PC-9 (cell line): ENCODE measurements around the gene TCP11. TPM values are rescaled to one million over a fixed set of nuclear protein-coding genes. Genes with fewer than 3 reads are reported as not detected.

Experiments used
- BruUV-seq: library from RNA; stranded (reverse); fragments of 400-500 nt; replicated peaks from 2 replicates; lab custom pipeline; 2021; lab: Mats Ljungman, UMichigan
- CTCF ChIA-PET: fragments of 300-600 bp; sonication (Branson Sonifier 250); formaldehyde crosslinking; loops from one replicate; lab custom pipeline; 2022; ENCODE audit warnings: antibody characterized with exemption; lab: Charles Lee
- POLR2A ChIA-PET: fragments of 300-600 bp; sonication (Branson Sonifier 250); formaldehyde crosslinking; loops from one replicate; lab custom pipeline; 2022; ENCODE audit warnings: antibody characterized with exemption; ENCODE audit not compliant: unreplicated experiment; lab: Charles Lee
- DNase-seq, 2 experiments: peaks; one replicate each; pipeline versions ENCODE4 v3.0.0 to v3.0.0-alpha.2; 2015 to 2022; ENCODE audit warnings: mixed read lengths in 1 of 2
- H2AFZ ChIP-seq: fragments of 200-600 bp; sonication (generic); 2 replicates; pipeline ENCODE4 v1.8.1; 2017; ENCODE audit warnings: antibody characterized with exemption
- H3F3A ChIP-seq: fragments of 200-600 bp; sonication (generic); 2 replicates; pipeline ENCODE4 v1.8.1; 2017; ENCODE audit warnings: antibody characterized with exemption, mild to moderate bottlenecking, low read depth; ENCODE audit not compliant: insufficient read depth
- H3K27ac ChIP-seq: fragments of 200-600 bp; sonication (generic); 2 replicates; pipeline ENCODE4 v1.6.1; 2016; ENCODE audit warnings: mixed run types
- H3K27me3 ChIP-seq: fragments of 200-600 bp; sonication (generic); 2 replicates; pipeline ENCODE4 v1.6.1; 2016; ENCODE audit warnings: low read depth, mixed run types; ENCODE audit not compliant: insufficient read depth
- H3K36me3 ChIP-seq: fragments of 200-600 bp; sonication (generic); 2 replicates; pipeline ENCODE4 v1.6.1; 2016; ENCODE audit warnings: low read depth, mixed run types
- H3K4me1 ChIP-seq: fragments of 200-600 bp; sonication (generic); replicated peaks from 2 replicates; pipeline ENCODE4 v1.6.1; 2016; ENCODE audit warnings: mixed run types; ENCODE audit not compliant: insufficient read depth
- H3K4me2 ChIP-seq: fragments of 200-600 bp; sonication (generic); 2 replicates; pipeline ENCODE4 v1.6.1; 2017; ENCODE audit warnings: mixed run types
- H3K4me3 ChIP-seq: fragments of 200-600 bp; sonication (generic); 2 replicates; pipeline ENCODE4 v1.6.1; 2016; ENCODE audit warnings: mixed run types
- H3K79me2 ChIP-seq: fragments of 200-600 bp; sonication (generic); 2 replicates; pipeline ENCODE4 v1.6.1; 2017; ENCODE audit warnings: low read depth, mixed run types
- H3K9me2 ChIP-seq: fragments of 200-600 bp; sonication (generic); 2 replicates; pipeline ENCODE4 v1.8.1; 2017; ENCODE audit warnings: mild to moderate bottlenecking; ENCODE audit not compliant: insufficient read depth
- H3K9me3 ChIP-seq: fragments of 200-600 bp; sonication (generic); 2 replicates; pipeline ENCODE4 v1.8.1; 2016; ENCODE audit warnings: low read depth; ENCODE audit not compliant: insufficient read depth
- H4K20me1 ChIP-seq: fragments of 200-600 bp; sonication (generic); 2 replicates; pipeline ENCODE4 v1.8.1; 2017; ENCODE audit not compliant: insufficient read depth
- EZH2 ChIP-seq: fragments of 200-600 bp; sonication (generic); IDR thresholded peaks from 2 replicates; pipeline ENCODE4 v1.8.0; 2017; ENCODE audit warnings: antibody characterized with exemption, low read depth
- intact Hi-C: fragments of 100-400 bp; cut with micrococcal nuclease; formaldehyde crosslinking; loops from one replicate; pipeline ENCODE4 v1.10.0; 2022; ENCODE audit not compliant: unreplicated experiment
- total RNA-seq: library from RNA; stranded (reverse); gene quantifications from 2 replicates; pipeline ENCODE4 v1.2.3, GENCODE V29; 2021
- TF ChIP-seq, protein P1 (sequence below): fragments of 200-600 bp; sonication (generic); conservative IDR thresholded peaks from 2 replicates; pipeline ENCODE4 v1.6.1; 2017; ENCODE audit warnings: mixed run types, antibody characterized with exemption, mild to moderate bottlenecking, moderate library complexity

The TCP11 gene
- total RNA-seq, 1 experiment from 2014 or later: not detected

- no peak for TF ChIP-seq EZH2
- TF ChIP-seq, protein P1, sequence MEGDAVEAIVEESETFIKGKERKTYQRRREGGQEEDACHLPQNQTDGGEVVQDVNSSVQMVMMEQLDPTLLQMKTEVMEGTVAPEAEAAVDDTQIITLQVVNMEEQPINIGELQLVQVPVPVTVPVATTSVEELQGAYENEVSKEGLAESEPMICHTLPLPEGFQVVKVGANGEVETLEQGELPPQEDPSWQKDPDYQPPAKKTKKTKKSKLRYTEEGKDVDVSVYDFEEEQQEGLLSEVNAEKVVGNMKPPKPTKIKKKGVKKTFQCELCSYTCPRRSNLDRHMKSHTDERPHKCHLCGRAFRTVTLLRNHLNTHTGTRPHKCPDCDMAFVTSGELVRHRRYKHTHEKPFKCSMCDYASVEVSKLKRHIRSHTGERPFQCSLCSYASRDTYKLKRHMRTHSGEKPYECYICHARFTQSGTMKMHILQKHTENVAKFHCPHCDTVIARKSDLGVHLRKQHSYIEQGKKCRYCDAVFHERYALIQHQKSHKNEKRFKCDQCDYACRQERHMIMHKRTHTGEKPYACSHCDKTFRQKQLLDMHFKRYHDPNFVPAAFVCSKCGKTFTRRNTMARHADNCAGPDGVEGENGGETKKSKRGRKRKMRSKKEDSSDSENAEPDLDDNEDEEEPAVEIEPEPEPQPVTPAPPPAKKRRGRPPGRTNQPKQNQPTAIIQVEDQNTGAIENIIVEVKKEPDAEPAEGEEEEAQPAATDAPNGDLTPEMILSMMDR: no peak
- H3K4me1 ChIP-seq: no peaks in the 10 kb centered on the region
- CTCF ChIA-PET: interaction anchor here (0.6 kb wide), 1 partner anchor 254 kb away, joined by 5 read pairs; no protein-coding TSS in a partner anchor
- no peak overlapping the region for H2AFZ ChIP-seq
- no peaks in the 10 kb centered on the region for H3K9me2 ChIP-seq
- DNase-seq: no peak
- H3K4me3 ChIP-seq: no peak overlapping the region
- POLR2A ChIA-PET: interaction anchor here (0.7 kb wide), 1 partner anchor 55 kb away, joined by 3 read pairs; no protein-coding TSS in a partner anchor
- H3K27ac ChIP-seq: no peak overlapping the region
- H3K4me2 ChIP-seq: no peak overlapping the region
- H3K27me3 ChIP-seq: no peaks in the 10 kb centered on the region
- H4K20me1 ChIP-seq: no peaks in the 10 kb centered on the region
- no peaks in the 10 kb centered on the region for H3K36me3 ChIP-seq
- intact Hi-C loops: loop anchor here (10.0 kb wide), 3 partner anchors 275 to 685 kb away; partner anchors contain the start of gene PACSIN1
- no TSS peak for BruUV-seq
- no peaks in the 10 kb centered on the region for H3K9me3 ChIP-seq
- peaks cover 7% of the 10 kb centered on the region; the same call in 1 of the 2 replicates for H3F3A ChIP-seq
- H3K79me2 ChIP-seq: no peaks in the 10 kb centered on the region
Observed at GRCh38 chr6:35149891-35150566, 8.9 kb upstream of the TCP11 start.

DNA sequence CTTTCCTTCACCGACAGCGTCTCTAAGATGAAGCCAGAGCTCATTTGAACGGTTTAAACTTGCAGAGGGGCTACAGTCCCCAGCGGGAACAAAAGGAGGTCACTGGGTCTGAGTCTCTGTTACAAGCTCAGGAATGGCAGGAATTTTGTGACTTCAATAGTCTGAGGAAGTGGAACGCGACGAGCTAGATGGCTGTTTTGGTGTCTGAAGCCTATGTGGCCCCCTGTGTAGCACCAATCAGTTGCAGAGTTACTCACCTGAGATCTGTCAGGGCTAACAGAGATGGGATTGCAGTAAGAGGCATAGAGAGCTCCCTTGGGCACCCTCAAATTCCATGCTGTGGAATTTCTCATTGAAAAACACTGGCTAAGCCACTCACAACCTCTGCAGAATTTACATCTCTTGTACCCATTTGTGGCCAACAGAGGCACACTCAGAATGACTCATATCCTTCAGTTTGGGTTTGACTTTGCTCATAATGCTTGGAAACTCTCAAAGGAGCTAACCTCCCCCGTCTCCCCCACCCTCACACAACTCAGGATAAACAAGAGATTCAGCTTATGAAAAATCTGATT, 7.1 kb upstream of the TCP11 start:
- H3K4me1 ChIP-seq: peaks cover 3% of the 10 kb centered on the region; the same call in 1 of the 2 replicates
- H4K20me1 ChIP-seq: no peaks in the 10 kb centered on the region
- H3K9me3 ChIP-seq: no peaks in the 10 kb centered on the region
- TF ChIP-seq EZH2: no peak
- TF ChIP-seq, protein P1: no peak
- no peak overlapping the region for H3K27ac ChIP-seq
- H3F3A ChIP-seq: peaks cover 10% of the 10 kb centered on the region; the same call in 1 of the 2 replicates
- H3K4me2 ChIP-seq: no peak overlapping the region
- no TSS peak for BruUV-seq
- H3K27me3 ChIP-seq: no peaks in the 10 kb centered on the region
- H3K4me3 ChIP-seq: no peak overlapping the region
- H3K9me2 ChIP-seq: no peaks in the 10 kb centered on the region
- no peaks in the 10 kb centered on the region for H3K79me2 ChIP-seq
- POLR2A ChIA-PET: interaction anchor here (0.5 kb wide), 1 partner anchor 141 kb away, joined by 5 read pairs; no protein-coding TSS in a partner anchor
- intact Hi-C loops: loop anchor here (10.0 kb wide), 3 partner anchors 273 to 683 kb away; partner anchors contain the start of gene PACSIN1
- H2AFZ ChIP-seq: no peak overlapping the region
- no peak for DNase-seq
- CTCF ChIA-PET: interaction anchor here (0.5 kb wide), 1 partner anchor 8 kb away, joined by 3 read pairs; no protein-coding TSS in a partner anchor
- H3K36me3 ChIP-seq: no peaks in the 10 kb centered on the region

- Histone ChIP-seq H3K4me3 (no peak overlapping the region), H3K9me2 (no peaks in the 10 kb centered on the region), H3K27ac (no peak overlapping the region), H3K4me1 (peaks cover 11% of the 10 kb centered on the region), H2AFZ (no peak overlapping the region), H4K20me1 (no peaks in the 10 kb centered on the region), H3K4me2 (no peak overlapping the region), H3K79me2 (no peaks in the 10 kb centered on the region), H3K36me3 (no peaks in the 10 kb centered on the region), H3K27me3 (no peaks in the 10 kb centered on the region), H3F3A (peaks cover 13% of the 10 kb centered on the region; the same call in 1 of the 2 replicates), H3K9me3 (no peaks in the 10 kb centered on the region)
- no peak for DNase-seq
- CTCF ChIA-PET: interaction anchor here (0.5 to 1.5 kb wide), 3 partner anchors 7 to 93 kb away, joined by 3 to 14 read pairs (median 5); no protein-coding TSS in a partner anchor
- TF ChIP-seq EZH2: no peak
- TF ChIP-seq, protein P1: no peak
- no TSS peak for BruUV-seq
- intact Hi-C loops: loop anchor here (10.0 kb wide), 3 partner anchors 273 to 683 kb away; partner anchors contain the start of gene PACSIN1
- POLR2A ChIA-PET: no interaction called here
Observed at GRCh38 chr6:35147486-35147885, 6.3 kb upstream of the TCP11 start.
